HG03064 (cell line): Measurements from ENCODE around the gene TBC1D8.

ENCODE experiments used
- ATAC-seq: cut with Tn5 transposase; IDR thresholded peaks from one replicate; pipeline ENCODE4 v1.9.1; 2021; ENCODE audit warnings: low read depth; ENCODE audit not compliant: unreplicated experiment

The TBC1D8 gene

DNA sequence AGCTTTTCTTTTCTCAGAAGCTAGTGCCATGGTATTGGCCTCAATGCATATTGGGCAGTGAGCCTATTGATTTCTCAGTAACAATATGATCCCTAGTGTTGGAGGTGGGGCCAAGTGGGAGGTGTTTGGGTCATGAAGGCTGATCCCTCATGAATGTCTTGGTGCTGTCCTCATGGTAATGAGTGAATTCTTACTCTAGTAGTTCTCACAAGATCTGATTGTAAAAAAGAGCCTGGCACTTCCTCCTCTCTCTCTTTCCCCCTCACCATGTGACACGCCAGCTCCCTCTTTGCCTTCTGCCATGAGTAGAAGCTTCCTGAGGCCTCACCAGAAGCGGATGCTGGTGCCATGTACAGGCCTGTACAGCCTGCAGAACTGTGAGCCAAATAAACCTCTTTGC, 12.8 kb upstream of the TBC1D8 start:
- ATAC-seq = no peak

DNA sequence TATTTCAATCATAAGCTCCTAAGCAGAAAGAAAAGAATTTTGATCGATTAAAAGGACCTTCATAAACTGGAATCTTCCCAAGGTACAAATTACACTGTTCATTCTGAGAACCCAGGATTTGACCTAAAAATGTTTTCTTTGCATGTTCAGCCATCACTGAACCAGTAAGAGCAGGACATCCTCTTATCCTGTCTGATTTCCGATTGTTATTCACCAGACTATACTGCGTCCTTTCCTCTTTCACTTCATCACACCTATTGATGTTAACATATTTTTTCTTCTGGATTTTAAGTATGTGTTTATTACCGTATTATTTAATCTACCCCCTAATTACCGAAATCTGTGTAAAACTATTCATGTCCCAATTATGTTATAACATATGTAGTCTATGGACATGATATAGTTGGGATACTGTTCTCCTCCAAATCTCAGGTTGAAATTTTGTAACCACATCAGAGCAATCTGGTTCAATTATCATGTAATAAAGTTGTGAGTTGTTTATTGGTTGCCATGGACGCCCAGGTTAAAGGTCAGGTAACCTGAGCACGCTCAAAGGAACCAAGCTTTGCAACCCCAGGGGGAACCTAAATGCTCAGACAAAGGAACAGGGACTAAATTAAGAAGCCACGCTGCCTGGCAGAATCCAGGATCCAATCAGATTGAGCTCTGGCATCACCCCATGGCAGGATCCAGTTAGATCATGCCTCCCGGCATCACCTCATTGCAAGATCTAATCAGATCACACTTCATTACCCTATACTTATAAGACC, 11.6 kb upstream of the TBC1D8 start:
- no peak for ATAC-seq

DNA sequence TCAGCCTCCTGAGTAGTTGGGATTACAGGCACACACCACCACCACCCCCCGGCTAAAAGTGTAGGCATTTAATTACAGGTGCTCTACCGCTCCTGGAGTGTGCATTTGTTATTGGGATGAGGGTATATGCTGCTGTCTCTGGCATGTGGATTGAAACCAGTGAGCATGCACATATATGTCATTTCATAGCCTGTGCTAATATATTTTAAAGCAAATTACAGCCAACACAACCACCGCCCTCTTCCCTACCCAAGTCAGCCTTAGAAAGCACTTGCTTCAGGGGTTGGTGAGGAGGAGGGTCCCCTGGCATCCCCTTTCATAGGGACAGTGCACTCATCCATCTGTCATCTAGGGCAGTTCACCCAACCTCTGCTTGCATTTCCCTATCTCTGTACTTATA, 10.5 kb upstream of the TBC1D8 start:
- ATAC-seq = no peak

DNA sequence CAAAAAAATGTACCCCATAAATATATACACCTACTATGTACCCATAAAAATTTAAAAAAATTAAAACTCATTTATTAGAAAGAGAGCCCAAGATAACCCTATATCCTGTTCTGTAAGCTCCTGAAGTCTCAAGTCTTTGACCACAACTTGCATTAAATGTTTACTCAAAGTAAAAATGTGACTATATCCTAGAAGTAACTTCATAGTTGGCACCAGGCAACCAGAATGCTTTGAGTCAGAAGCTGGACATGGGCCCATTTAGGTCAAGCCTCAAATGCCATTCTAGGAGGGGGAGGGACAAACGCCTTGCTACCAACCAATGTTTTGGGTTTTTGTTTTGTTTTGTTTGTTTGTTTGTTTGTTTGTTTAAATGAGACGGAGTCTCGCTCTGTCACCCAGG, 9.3 kb upstream of the TBC1D8 start:
- ATAC-seq = no peak

DNA sequence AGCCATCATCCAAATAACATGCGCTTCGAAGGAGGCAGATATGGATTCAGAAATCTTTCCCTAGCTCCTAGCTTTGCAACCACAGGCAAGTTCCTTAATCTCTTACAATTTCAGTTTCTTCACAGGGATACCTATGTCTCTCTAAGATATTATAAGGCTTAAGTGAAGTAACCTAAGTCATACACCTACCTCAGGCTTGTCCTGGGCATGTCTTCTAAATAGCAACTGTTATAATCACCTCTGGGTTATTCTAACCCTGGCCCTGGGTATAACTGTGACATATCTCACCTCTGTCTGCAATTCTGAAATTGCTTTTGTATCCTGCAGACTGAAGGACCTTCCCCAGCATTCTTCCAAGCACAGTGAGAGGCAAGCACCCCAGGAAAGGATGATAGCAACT, 8.3 kb upstream of the TBC1D8 start:
- no peak for ATAC-seq

DNA sequence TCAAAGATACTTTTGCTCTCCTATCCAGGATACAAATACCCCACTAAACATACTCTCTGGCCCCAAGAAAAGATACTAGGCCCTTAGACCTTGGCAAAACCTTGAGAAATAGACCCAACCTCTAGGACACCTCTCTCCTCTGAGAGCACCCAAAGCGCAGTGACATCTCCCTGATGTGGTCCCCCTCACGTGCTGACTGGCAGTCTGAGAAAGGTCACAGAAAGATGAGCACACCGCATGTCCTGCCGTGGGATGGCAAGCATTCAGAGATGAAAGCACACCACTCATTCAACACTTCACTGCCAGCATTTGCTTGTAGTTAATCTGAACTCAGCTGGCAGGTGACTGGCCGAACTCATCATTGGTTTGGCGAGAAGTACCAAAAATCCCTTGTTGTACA, 6.1 kb upstream of the TBC1D8 start:
- no peak for ATAC-seq

DNA sequence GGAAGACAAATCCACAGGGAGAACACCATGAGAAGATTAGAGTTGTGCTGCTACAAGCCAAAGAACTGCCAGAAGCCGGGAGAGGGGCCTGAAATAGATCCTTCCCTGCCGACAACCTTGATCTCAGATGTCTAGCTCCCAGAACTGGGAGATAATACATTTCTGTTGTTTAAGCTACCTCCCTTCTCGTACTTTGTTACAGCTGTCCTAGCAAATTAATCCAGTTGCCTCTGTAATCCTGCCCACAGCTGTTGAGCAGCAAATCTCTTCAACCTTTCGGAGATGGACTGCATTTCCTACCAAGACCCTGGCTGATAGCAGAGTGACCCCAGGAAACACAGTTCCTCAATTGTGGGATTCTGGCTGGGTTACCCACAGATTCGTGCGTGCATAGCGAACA, 2.6 kb upstream of the TBC1D8 start:
- ATAC-seq = no peak

DNA sequence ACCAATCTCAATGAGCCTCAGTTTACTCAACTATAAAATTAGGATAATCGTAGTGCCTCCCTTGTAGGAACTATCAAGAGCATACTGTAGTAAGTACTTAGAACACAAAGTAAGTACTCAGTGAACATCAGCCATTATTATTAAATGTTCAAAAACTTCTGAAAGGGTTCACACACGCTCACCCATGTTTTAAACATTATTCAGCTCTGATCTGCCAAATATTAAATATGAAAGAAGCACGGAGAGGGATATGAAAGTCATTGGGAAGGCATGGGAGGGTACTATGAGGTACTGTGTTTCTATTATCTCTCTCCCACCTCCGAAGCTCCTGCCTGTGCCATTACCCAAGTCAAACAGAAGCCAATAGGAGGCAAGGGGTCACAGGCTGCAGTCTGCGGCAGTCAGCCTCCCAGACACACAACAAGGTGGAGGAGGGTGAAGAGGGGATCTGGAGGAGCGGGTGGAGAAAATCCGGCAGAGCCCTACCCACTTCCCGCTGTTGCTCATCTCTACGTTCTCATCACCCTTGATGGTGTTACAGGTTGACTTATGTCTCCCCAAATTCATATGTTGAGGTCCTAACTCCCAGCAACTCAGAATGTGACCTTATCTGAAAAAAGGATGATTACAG, 2.0 kb upstream of the TBC1D8 start:
- no peak for ATAC-seq

DNA sequence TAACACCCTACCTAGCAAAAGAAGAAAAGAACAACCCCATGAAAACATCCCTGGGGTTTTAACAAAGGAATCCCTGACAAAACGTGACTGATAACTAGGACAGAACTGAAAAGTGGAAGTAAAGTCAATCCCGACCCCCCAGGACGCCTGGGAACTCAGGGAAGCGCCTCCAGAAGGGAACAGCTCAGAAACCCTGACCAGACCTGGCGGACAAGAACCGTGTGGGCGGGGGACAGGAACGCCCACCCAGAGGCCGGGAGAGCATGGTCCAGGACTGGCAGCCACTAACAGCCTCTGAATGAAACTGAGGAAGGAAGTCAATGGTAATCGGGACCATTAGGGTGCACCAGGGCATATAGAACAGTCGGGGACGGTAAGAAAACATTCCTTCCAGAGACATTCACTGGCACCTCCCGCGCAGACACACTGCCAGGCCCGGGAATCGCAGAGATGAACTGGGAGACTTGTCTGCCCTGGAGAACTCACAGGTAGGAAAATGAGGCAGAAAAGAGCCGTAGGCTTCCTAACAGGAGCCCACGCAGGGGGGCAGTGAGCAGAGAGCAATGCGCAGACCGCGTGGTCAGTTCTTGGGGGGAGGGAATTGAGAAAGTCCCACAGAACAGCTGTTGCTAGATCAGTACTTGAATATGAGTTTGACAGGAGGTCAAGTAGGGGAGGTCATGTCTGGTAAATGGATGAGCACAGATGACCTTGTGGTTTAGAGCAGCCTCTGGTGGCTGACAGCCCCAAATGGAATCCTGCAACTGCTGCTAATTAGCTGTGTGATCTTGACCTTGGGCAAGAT, 1.3 kb upstream of the TBC1D8 start:
- ATAC-seq = no peak

DNA sequence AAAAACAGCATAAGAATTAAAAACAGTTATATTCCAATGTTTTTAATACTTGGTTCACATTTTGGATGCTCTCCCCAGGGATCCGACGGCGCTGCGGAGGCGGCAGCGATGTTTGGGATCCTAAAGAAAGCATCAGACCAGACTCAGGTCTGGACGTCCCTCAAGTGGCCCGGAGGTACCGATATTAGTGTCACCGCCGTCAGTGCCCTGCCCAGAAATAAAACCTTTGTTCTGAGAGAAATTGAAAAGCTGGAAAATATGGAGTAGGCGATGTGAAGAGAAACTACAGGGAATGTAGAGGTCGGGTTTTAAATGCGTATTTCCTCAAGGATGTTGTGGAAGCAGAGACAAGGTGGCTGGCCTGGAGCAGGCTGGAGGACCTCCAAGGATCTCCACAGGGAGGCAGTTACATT, 683 bp upstream of the TBC1D8 start:
- ATAC-seq = no peak

DNA sequence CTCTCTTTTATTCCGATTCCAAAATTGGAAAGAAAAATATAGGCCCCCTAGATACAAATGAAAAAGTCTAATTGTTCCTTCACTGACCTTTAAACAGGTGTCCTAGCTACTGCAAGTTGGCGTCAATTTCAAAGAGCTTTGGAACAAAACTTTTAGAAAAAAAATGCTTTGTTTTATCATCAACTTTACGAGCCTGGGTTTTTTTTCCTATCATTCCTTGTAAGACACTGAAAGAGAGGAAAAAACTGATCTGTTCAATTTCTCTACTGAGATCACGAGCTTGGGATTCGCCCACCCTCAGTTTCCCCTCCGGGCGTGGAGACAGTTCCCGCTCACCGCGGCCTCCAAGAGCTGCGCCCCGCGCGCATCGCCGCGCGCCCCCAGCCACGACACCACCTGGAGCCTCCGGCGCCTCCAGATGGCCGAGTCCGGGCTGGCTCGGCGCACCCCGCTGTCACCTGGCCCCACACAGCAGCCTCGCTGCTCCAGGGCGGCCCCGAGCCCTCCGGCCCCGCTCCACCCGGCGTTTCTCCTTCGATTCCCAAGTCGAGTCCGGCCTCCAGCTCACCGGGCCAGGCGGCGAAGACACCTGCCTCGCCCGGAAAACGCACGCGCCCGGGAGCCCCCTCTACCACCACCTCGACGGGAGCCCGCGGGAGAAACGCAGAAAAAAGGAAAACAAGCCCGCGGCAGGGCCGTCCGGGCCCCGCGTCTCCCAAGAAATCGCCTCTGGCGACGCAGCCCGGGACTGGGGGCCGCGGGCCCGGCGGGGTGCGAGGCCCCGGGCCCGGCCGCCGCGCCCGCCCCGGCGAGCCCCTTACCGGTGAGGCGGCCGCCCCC, 656 bp downstream of the TBC1D8 start:
- ATAC-seq = no peak

DNA sequence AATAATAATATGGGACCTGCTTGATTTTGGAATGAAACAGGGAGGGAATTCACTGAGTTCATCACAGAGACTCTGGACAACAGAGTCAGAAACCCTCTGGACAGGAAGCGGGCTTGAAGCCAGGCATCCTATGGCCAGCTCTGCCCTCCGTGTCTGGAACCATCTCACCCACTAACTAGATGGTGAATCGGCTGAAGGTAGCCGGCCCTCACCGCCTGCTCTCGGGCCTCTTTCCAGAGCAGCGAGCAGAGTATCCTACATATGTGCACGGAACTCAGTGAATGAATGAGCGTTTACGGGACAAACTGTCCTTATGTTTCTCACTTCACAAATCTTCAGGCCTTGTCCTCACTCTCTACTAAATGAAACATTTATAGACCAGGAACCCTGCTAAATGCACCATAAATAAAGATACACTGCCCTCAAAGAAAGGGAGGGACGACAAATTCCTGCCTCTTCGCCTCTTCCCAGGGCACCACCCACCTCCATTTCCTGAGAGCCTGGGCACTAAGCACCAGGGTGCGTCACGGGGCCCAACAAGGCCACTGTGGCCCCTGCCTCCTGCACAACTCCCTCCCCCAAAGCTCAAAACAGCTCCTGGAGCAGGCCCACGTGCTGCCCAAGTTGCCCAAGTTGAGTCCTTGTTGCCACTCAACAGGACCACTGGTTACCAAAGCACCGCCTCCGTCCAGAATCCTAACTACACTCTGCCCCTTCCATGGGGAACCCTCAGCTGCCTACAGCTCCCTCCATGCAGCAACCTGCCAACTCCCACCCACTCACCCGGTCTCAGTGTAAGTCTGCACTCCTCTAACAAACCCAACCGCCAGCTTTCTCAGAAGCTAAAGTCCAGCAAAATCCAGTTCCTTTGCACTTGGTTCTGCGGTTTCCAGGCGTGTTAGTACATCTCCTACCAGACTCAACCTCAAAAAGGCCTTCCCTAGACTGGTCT, 1.7 kb downstream of the TBC1D8 start:
- ATAC-seq = no peak

DNA sequence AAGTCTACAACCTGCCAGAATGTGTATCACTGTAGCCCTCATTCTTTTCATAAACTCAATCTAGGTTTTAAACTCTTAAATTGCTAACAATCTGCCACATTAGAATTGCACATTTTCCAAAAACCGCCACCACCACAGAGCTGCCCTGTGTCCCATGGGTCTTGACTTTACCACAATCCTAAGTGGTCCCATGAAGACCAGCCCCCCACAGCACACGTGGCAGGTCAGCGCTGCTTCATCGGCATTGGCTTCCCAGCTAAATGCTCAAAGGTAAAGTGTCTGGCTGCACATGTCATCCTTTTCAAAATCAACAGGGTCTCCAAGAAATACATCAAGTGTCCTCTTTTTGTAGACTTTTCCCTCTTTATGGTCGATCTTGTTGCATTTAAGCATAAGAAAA, 2.4 kb downstream of the TBC1D8 start:
- no peak for ATAC-seq

DNA sequence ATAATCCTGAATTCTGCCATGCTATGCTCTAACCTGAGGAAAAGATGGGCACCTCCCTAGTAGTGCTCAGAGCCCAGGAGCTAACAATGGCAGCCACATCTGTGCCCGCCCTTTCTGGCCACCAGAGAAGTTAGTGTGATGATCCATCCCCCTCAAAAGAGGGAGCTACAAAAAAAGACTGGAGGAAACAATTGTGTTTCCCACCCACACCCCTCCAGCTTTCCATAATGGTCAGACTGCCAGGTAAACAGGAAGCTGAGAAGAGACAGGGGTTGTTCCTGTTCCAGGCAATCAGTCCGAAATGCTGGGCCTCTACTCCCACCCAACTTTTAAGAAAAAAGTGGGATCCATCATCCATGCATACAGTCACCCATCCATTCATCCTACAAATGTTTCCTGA, 3.2 kb downstream of the TBC1D8 start:
- no peak for ATAC-seq

DNA sequence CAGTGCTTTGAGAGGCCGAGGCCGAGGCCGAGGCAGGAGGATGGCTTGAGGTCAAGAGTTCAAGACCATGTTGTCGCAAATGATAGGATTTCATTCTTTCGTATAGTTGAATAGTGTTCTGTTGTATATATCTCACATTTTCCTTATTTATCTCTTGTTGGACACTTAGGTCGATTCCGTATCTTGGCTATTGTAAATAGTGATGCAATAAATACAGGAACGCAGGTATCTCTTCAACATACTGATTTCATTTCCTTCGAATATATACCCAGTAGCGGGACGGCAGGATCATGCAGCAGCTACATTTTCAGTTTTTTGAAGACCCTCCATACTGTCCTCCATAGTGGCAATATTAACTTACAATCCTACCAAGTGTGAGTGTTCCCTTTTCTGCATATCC, 4.1 kb downstream of the TBC1D8 start:
- ATAC-seq = no peak

DNA sequence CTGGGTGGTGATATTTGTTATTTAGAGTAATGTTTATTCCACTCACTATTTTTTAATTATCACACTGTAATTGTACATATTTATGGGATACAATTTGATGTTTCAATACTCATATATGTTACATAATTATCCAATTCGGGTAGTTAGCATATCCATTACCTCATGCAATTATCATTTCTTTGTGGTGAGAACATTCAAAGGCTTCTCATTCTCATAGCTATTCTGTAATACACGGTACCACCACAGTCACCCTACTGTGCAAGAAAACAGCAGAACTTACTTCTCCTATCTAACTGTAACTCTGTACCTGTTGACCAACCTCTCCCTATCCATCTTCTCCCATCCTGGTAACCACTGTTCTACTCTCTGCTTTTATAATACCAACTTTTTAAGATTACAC, 4.6 kb downstream of the TBC1D8 start:
- ATAC-seq = no peak

DNA sequence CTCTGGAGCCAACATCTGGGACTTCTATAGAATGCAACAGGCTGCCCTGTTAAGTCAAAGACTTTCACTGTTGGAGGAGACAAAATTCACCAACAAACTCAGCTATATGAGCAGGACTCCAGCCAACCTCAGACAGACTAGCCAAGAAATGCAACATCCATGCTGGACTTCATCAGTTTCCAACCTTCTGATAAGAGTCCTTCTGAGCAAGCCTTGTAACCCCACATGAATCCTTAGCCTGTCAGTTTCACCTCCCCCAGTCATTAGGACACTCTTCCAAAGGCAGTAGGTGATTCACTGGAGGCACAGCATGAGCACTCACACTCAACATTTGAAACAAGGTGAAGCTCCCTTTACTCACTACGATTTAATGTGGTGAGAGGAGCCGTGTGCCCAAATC, 5.8 kb downstream of the TBC1D8 start:
- no peak for ATAC-seq

DNA sequence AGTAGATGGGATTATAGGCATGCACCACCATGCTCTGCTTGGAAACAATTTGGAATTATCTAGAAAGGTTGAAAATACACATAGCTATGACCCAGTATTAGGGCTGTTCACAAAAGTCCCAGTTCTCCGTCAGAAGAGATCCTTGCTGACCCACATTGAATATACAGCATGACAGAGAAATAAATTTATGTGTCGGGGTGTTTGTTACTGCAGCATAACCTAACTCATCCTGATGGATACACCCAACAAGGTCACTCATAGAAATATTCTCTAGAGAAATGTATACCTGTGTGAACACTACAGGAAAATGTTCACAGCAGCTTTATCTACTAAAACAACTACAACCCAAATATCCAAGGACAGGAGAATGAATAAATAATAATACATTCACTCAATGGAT, 9.0 kb downstream of the TBC1D8 start:
- ATAC-seq = no peak

DNA sequence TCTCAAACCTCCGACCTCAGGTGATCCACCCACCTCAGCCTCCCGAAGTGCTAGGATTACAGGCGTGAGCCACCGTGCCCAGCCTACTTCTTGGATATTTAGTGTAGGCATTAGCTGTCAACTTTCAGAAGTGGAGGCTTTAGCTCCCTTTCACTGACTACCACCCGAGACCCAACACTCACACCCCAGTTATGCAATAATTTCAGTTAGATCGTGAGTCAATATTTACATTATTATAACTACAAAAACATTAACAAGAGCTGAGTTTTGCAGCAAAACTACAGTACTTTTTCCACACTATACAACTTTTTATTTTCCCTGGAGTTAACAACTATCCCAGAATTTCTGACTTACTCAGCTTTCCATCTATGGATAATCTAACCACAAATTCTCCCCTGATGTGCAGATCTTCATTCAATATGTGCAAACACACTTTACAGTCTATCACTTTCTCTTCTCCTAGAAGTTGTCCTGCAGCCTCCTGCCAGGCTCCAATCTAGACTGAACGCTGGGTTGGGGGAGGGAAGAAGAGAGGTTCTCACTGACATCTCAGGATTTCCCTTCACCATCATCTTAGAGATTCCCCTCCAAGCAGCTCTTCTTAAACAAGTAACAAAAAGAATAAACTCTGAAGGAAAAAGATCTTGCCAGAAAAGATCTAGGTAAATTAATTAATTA, 10.1 kb downstream of the TBC1D8 start:
- no peak for ATAC-seq
